ENCODE measurements around the gene SERPINE2.

Gene SERPINE2

DNA sequence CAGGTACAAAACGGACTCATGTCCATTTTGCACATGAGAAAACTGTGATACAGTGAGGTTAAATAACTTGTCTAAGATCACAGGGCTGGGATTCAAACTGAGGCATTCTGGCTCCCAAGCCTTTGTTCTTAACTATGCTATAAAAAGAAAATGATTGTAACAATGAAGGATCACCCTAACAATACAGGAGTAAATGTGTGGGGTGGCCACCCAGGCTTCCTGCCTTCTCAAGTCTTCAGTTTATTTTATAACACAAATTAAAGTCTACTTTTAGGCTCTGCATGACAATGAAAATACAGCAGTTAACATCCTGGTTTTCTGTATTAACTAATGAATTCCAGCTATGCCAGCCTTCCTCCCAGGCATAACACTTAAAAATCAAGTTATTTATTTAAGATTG lies 101.6 kb downstream of the SERPINE2 start:
- no peak for DNase-seq

DNA sequence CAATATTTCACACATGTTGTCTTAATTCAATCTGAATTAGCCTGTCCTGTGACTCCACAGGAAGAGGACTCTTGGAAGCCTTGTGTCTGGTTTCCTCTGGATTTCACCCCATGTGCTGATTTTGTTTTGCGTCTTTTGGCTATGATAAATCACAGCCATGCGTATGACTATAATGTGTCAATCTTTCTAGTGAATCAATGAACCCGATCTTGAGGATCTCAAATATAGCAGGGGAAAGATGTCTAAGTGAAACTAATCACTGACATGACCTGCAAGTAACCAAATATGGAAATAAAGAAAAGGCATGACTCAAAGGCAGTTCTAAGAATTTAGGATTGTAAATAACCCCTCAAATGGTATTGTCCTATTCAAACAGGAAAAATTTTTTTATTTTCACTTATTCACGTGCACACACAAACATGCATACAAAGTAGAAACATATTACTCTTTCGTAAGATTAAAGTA lies 102.2 kb downstream of the SERPINE2 start:
- DNase-seq: peak; percentile 34

DNA sequence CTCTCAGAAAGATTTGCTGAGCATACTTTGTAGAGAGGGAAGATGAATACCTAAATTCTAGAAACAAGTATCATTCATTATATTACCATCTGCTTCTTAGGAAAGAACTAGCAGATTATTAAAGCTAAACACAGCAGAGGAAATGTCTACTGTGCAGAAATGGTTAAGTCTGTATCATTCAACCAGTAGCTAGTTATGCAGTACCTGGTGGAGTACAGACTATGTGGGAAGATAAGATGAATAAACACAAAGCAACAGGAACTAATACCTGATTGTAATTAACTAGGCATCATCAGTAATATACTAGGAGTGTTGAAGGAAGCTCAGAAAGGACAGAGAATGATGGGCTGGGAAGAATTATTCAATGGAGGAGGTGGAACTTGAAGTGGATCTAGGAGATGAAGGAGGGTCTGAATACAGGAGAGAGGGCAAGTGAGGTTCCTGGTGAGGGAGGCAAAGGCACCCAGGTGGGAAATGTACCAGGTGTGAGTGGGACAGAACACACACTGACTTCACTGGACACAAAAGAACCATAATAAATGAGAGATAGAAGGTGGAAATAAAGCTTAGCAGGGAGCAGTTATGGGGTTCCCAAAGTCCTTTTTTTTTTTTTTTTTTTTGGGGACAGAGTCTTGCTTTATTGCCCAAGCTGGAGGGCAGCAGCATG lies 103.5 kb downstream of the SERPINE2 start:
- no peak for DNase-seq

DNA sequence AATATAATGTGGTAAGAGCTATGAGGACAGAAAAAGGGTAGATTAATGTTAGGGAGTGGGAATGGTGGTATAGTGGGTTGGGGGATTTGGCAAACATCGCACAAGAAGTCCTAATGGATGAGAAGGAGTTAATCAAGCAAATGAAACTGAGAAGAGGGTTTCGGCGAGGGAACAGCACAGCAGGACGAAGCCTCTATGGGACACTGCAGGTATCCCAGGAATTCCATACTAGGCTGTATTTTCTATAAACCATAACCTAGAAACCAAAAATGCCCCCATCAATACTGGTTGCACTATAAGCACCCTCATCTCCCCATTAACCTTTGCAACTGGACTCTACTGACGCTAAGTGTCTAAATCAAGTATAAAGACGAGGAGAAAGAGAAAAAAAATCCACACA lies 104.2 kb downstream of the SERPINE2 start:
- no peak for DNase-seq

DNA sequence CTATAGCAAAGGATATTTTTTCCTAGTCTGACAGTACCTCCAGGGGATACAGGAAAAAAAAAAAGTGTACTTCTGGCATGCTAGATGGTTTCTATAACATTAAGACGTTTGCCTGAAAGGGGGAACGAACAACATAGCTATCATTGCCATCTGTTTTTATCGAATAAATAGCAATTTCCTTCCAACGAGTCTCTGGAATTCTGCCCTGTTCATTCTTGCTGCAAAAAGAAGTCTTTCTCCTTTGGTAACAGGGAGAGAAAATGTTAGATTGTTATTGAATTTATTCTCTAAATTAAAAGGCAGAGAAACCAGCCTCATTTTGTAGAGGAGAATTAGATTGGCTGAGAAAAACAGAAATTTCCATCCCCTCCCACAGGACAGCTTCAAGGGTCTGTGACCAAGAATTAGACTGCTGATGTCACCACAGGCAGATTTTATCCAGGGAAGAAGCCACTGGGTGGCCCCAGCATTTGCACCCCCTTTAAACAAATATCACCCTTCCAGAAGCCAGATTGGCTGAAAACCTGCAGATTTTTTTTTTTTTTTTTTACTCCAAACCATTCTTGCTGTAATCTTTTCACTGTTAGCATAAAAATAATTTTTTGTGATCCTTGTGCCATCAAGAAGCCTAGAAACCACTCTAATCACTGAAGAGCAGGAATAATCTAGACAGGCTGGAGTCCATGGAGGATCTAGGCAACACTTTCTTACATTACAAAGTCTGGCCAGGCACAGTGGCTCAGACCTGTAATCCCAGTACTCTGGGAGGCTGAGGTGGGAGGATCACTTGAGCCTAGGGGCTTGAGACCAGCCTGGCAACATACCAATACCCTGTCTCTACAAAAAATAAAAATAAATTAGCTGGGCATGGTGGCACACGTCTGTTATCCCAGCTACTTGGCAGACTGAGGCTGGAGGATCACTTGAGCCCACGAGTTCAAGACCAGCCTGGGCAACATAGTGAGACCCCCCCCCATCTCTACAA lies 106.0 kb downstream of the SERPINE2 start:
- DNase-seq: no peak

DNA sequence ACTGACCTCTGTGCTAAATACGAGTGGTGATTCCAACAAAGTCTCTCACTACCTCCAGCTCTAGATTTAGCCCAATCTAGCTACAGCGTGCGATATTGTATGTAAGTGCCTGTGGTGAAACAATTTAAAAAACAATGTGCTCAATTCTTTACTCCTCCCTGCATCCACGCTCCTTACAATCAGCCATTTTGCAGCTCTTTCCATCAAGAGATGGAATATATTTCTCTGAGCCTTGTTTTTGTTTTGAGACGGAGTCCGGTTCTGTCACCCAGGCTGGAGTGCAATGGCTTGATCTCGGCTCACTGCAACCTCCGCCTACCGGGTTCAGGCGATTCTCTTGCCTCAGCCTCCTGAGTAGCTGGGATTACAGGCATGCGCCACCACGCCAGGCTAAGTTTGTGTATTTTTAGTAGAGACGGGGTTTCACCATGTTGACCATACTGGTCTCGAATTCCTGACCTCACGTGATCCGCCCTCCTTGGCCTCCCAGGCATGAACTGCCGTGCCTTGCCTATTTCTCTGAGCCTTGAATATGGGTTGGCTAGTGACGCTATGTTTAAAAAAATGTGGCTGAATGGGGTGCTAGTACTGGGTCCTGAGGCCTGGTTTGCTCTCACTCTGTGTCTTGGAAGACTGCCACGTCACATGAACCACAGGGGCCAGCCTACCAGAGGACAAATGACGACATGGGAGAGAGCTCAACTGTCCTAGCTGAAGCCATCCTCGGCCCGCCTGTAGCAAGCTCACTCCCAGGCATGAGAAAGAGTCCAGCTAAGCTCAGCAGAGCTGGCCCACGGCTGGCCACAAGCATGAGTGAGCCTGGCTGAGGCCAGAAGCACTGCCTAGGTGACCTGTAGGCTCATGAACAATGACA lies 108.7 kb downstream of the SERPINE2 start:
- no peak for DNase-seq

DNA sequence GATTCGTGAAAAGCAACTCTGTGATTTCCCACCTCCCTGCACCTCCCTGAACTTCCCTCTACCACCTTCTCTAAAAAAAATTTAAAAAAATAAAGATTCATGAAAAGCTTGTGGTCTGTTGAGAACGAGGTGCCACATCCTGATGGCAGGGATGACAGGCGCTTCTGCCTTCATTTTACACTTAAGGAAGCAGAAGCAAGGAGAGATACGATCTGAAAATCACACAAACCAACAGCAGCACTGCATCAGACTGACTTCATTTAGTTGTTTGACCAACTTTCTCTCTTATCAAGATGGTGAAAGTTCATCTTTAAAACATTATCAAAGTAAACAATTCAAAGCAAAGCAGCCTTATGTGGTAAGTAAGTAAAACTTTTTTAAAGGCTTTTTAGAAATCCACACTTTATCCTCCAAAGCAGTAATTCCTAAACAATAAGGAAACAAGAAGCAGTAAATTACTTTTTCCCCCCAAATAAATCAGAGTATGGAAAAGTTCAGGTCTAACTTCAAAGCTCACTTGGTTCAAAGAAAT lies 109.4 kb downstream of the SERPINE2 start:
- no peak for DNase-seq

DNA sequence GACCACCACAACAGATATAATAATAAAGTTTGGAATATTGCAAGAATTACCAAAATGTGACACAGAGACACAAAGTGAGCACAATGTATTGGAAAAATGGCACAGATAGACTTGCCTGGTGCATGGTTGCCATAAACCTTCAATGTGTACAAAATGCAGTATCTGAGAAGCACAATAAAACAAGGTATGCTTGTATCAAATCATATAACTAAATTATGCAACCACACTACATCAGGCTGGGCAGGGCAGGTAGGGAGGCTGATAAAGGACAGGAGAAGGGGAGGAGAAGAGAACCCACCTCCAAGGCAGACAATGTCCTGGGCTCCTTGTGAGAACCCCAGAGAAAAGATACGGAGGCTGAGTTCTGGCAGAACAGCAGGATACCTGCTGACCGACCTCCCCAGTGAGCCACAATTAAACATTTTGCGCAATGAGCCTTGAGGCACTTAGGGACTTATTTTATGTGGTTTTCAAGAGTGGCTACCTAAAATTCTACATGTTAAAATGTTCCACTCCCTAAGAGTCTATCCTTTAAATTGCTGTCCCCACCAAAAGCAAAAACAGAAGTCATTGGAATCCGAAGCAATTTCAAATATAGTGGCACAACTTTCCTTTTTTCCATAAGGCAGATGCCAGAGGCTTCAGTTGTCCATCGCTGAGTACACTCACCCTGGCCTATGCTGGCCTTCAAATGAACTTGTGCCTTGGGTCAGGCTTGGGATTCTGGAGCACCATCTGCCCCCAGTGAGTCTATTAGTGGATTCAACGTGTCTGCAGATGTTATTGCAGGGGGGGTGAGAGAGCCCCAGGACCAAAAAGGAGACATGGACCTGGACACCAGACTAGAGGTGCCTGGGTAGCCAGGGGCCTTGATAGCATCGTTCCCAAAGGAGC lies 110.7 kb downstream of the SERPINE2 start:
- DNase-seq: no peak

DNA sequence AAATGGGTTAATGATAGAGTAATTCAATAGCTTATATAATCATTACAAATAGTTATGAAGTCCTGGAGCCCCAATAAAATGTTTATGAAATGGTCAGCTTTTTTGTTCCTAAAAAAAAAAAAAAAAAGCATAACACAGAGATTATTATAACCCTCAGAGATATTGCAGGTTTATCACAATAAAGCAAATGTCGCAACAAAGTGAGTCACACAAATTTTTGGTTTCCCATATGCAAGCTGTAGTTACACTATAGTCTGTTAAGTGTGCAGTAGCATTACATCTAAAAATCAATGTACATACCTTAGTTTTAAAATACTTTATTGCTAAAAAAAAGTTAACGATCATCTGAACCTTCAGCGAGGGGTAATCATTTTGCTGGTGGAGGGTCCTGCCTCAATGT lies 114.0 kb downstream of the SERPINE2 start:
- DNase-seq: peak; percentile 66
